Measurements from ENCODE around the gene SUMF1.
"Not testable (repeated sequence)": the region's sequence is repeated elsewhere in the genome, so short reads cannot be mapped to it uniquely, and the experiment has no call there.

SUMF1 gene

GRCh38 chr3:4467522-4467867, 426 bp upstream of the SUMF1 start:
- peak in 2 of 10 donors; percentile 64 to 69 for DNase-seq
- intact Hi-C loops (cut with DNase I), result loop anchor here (2.0 kb wide), 1 partner anchor 25 kb away; the partner anchor contains the start of gene ITPR1

GRCh38 chr3:4464576-4464975, 2.5 kb downstream of the SUMF1 start:
- intact Hi-C loops (cut with DNase I), result no loop called here
- DNase-seq, result no peak

GRCh38 chr3:4462369-4463040, 4.6 kb downstream of the SUMF1 start:
- intact Hi-C loops (cut with DNase I), result no loop called here
- no peak for DNase-seq

- intact Hi-C loops (cut with DNase I), result no loop called here
- no peak for DNase-seq
Observed at GRCh38 chr3:4461468-4462090, 5.5 kb downstream of the SUMF1 start.

- DNase-seq, result no peak
- intact Hi-C loops (cut with DNase I), result no loop called here
Observed at GRCh38 chr3:4460334-4460733, 6.7 kb downstream of the SUMF1 start.

- intact Hi-C loops (cut with DNase I), result no loop called here
- no peak for DNase-seq
Observed at GRCh38 chr3:4458961-4459360, 8.1 kb downstream of the SUMF1 start.

- intact Hi-C loops (cut with DNase I); DNase-seq: not testable (repeated sequence)
Observed at GRCh38 chr3:4456780-4457179, 10.3 kb downstream of the SUMF1 start.

GRCh38 chr3:4454142-4454541, 12.9 kb downstream of the SUMF1 start:
- DNase-seq, result no peak
- intact Hi-C loops (cut with DNase I), result no loop called here

- intact Hi-C loops (cut with DNase I), result no loop called here
- no peak for DNase-seq
Observed at GRCh38 chr3:4449043-4449805, 17.8 kb downstream of the SUMF1 start.

- no peak for DNase-seq
- intact Hi-C loops (cut with DNase I), result no loop called here
Observed at GRCh38 chr3:4448187-4448586, 18.9 kb downstream of the SUMF1 start.

GRCh38 chr3:4447295-4447999, 19.6 kb downstream of the SUMF1 start:
- DNase-seq, result no peak
- intact Hi-C loops (cut with DNase I), result no loop called here

GRCh38 chr3:4440951-4441350, 26.1 kb downstream of the SUMF1 start:
- DNase-seq, result no peak
- intact Hi-C loops (cut with DNase I), result no loop called here

GRCh38 chr3:4438296-4438695, 28.8 kb downstream of the SUMF1 start:
- intact Hi-C loops (cut with DNase I), result no loop called here

GRCh38 chr3:4432259-4432658, 34.8 kb downstream of the SUMF1 start:
- intact Hi-C loops (cut with DNase I), result no loop called here

More at GRCh38 chr3:4438296-4438695, 28.8 kb downstream of the SUMF1 start:
- DNase-seq, result no peak

GRCh38 chr3:4429648-4430350, 37.3 kb downstream of the SUMF1 start:
- intact Hi-C loops (cut with DNase I), result no loop called here
- no peak for DNase-seq

More at GRCh38 chr3:4432259-4432658, 34.8 kb downstream of the SUMF1 start:
- no peak for DNase-seq

- intact Hi-C loops (cut with DNase I), result no loop called here
- DNase-seq, result no peak
Observed at GRCh38 chr3:4426782-4427344, 40.2 kb downstream of the SUMF1 start.

GRCh38 chr3:4426261-4426781, 40.7 kb downstream of the SUMF1 start:
- no peak for DNase-seq
- intact Hi-C loops (cut with DNase I), result no loop called here

- no peak for DNase-seq
- intact Hi-C loops (cut with DNase I), result no loop called here
Observed at GRCh38 chr3:4425707-4426106, 41.4 kb downstream of the SUMF1 start.

GRCh38 chr3:4425055-4425454, 42.0 kb downstream of the SUMF1 start:
- no peak for DNase-seq
- intact Hi-C loops (cut with DNase I), result no loop called here

- DNase-seq, result no peak
- intact Hi-C loops (cut with DNase I), result no loop called here
Observed at GRCh38 chr3:4421121-4421520, 45.9 kb downstream of the SUMF1 start.
